HG03342 (cell line): ENCODE results near the gene MED29.

ENCODE experiments used
- ATAC-seq: cut with Tn5 transposase; IDR thresholded peaks from one replicate; pipeline ENCODE4 v1.9.1; 2021; ENCODE audit warnings: mild to moderate bottlenecking, moderate library complexity; ENCODE audit not compliant: unreplicated experiment

MED29 gene

DNA sequence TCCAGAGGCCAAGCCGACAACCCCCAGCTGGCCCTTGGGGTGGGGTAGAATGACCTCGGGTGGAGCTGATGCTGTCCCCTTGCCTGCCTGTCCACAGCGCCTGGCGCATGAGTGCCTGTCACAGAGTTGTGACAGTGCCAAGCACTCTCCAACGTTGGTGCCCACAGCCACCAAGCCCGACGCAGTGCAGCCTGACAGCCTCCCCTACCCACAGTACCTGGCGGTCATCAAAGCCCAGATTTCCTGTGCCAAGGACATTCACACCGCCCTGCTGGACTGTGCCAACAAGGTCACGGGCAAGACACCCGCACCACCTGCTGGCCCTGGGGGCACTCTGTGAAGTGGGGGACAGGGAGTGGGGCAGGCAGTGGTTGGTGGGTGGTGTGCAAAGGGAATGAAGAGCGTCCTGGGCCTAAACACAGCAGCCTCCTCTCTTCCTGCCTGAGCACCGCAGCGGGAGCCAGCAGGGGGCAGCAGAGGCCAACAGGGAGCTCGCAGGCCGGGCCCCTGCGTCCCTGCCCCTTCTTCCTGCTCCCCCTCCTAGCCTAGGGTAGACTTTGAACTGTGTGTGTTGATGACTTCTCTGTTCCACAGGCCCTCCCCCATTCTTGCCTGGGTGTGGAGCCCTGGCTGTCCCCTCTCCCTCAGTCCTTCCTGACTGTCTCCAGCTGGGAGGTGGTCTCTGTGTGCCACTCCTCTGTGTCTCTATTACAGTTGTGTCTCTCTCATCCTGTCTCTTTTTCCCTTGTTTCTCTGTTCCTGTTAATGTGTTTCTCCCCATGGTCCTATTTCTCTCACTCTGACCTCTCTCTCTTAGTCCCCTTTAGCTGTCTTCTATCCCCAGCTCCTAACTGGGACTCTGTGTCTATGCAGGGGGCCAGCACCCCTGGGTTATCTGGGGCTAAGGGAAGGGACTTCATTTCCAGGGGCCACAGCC, 6.5 kb downstream of the MED29 start:
- ATAC-seq = peak; percentile 34

DNA sequence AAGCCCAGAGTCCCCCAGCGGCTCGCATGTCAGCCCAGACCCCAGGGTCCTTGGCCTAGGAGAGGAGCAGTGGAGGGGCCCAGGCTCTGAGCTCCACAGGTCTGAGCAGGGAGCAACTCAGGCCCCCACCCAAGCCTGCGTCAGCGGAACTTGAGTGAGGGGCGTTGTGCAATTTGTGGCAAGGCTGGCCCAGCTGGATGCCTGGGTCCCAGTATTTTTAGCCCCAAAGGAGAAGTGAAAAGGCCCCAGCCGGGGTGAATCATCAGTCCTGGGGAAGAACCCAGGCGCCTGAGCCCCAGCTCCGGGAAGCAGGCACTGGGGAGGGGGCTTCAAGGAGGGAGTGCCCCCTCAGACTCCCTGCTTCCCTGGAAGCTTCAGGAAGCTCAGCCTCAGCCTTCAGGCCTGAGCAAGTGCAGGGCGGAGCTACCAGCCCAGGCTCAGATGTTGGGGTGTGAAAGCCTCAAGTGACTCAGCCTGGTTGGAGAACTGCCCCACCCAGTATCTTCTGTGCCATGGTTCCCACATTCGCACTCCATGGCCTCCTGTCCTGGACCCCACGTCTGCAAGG, 7.2 kb downstream of the MED29 start:
- no peak for ATAC-seq

GRCh38 chr19:39399668-39400050, 8.5 kb downstream of the MED29 start:
- no peak for ATAC-seq

DNA sequence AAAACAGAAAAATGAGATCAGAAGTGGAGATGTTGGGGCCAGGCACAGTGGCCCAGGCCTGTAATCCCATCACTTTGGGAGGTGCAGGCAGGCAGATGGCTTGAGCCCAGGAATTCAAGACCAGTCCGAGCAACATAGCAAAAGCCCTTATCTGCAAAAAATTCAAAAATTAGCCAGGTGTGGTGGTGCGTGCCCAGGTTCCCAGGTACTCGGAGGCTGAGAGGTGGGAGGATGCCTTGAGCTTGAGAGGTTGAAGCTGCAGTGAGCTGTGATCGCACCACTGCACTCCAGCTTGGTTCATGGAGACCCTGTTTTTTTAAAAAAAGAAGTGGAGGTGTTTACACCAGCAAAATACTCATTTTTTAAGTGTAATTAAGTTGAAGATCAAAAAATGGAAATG, 8.9 kb downstream of the MED29 start:
- ATAC-seq = no peak

GRCh38 chr19:39401070-39401548, 9.9 kb downstream of the MED29 start:
- no peak for ATAC-seq

DNA sequence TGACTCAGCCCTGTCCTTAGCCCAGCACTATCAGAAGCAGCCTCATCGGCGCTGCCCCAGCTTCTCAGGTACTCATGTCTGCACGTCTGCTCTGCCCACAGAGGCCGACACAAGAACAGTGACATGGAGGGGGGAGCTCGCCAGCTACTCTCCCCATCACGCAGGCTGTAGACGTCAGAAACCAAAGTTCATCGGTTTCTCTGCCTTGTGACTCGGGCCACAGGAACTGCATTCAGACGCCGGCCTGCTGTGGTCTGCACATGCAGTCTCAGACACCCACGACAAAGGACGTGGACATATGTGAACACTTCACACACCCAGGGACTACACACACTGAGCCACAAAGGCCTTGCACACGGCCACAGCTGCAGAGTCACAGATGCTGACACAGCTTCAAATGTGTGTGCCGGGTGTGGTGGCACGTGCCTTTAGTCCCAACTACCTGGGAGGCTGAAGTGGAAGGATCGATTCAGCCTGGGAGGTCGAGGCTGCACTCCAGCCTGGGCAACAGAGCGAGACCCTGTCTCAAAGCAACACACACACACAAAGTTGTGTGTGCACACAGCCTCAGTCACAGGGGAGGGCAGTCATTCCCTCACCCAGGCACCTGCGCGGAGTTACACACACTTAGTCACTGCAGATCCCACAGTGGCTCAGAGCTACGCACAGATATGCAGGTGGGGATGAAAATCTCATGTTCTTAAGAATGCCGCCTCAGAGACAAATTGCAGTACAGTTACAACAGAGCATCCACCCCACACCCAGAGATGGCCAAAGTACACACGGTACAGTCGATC, 10.6 kb downstream of the MED29 start:
- no peak for ATAC-seq

DNA sequence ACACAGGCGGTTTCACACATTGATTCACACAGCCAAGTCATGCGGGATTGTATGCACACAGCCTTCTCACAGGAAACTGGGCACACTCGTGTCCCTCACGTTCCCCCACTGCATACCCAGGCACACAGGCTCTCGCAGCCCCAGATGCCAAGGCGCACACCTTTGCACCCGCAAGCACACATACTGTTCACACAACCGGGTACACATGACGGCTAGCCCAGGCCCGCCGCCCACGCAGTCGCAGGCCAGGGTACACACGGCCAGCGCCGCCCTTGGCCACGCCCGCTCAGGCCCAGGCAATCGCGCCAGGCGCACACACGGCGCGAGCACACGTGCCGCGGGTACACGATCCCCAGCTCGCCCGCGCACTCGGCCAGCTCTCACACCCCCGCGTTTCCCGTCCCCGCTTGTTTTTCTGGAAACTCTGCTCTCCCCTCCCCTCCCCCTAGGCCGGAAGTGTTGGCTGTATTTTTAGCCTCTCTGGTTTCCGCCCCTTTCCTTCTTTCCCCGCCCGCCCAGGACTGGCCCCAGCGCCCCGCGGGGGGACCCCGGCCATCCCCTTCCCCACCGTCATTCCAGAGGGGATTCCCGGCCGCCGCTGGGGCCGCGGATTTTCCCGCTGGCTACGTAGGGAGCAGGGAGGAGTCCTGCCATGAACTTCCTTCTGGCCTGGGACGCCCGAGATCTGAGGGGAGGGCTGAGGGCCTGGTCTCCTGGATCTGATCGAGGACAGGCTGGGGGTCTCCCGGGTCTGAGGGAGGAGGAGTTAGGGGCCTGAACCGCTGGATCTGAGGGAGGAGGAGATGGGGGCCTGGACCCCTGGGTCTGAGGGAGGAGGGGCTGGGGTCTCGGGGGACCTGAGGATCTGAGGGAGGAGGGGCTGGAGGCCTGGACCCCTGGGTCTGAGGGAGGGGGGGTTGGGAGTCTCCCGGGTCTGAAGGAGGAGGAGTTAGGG, 11.4 kb downstream of the MED29 start:
- ATAC-seq = no peak

DNA sequence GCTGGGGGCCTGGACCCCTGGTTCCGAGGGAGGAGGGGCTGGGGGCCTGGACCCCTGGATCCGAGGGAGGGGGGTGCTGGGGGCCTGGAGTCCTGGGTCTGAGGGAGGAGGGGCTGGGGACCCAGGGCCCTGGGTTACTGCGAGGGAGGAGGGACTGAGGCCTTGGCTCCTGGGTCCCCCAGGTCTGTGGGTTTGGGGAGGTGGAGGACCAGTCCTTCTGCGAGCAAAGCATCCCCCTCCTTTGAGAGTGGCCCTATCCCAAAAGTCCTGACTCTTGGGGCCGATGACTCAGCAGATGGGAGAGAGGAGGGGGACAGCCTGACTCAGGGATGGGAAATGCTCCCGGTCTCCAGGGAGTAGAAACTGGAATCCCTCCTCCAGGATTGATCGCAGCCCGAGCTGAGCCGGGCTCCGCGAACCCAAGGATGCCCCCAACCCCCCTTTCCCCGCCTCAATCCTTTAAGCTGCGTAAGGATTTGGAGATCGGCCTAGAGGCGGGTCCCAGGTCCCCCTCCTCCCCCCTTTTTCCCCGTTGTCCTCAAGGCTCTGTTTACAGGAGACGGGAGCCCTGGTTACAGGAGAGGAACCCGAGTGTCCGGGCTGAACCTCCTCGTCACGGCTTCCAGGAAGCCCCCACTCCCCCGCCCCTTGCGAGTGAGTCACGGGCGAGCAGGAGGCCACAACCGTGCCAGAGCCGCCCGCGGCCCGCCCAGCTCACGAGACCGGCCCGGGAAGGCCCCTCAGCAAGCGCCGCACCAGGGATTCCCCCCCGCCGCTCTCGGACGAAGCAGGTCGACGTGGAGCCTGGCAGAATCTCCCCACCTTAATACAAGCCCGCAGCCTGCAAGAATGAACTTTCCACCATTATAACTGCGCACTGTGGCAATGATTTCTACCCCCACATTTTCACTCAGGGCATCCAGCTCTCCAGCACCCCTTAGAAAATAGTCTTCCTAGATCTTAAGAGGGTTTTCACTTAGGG, 12.4 kb downstream of the MED29 start:
- peak; percentile 25 for ATAC-seq

- ATAC-seq = no peak
These were observed 14.2 kb downstream of the MED29 start for GRCh38 chr19:39405261-39405957.

DNA sequence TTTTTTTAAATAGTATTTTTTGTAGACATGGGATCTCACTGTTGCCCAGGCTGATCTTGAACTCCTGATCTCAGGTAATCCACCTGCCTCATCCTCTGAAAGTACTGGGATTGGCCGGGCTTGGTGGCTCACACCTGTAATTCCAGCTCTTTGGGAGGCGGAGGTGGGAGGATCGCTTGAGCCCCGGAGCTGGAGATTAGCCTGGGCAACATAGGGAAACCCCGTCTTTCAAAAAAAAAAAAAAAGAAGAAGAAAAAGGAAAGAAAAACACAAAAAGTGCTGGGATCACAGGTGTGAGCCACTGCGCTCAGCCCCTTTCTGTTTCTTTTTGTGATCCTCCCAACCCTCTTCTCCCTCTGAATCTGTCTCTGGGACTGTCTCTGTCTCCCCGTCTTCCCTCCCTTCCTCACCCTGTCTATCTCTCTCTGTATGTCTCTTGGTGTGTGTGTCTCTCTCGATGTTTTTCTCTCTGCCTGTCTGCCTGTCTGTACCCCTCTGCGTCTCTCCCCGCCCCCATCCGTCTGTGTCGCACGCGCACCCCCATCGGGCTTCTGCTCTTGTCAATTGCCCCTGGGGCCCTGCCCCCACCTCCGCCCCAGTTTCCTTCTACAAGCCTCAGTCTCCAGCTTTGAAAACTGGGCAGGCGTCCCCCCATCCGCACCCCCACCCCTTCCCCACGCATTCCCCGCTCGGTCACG, 14.9 kb downstream of the MED29 start:
- no peak for ATAC-seq

DNA sequence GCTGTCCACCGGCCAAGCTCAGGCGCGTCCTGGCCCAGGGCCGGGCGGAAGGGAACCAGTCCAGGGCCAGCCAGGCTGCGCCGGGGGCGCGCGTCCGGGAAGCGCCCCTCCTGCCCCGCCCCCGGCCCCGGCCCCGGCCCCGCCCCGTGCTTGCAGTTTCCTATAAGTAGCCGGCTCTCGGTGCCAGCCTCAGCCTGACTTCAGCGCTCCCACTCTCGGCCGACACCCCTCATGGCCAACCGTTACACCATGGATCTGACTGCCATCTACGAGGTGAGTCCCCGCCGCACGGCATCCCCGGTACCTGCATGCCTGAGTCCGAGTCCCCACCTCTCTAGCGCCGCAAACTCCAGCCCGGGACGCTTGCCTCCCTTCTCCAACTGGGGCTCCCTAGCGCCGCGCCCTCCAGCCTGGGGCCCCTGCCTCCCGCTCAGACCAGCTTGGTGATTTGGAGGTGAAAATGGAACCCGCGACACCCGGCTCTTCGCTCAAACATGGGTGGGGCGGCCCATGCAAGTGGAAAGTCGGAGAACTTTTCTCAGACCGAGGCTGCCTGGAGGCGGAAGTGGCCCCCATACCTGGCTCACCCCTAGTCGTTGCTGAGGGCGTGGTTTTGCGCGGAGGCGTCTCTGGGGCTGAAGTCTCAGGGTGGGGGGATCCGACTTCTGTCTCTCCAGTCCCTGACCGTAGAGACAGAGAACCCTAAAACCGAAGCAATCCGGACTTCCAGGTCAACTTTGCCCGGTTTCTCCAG, 15.7 kb downstream of the MED29 start, which contains the start of gene ZFP36:
ZFP36 (plus strand) TSS at position 192 of the 754 bp plus-strand sequence; CDS start at position 250, 58 bp downstream.
- no peak for ATAC-seq

DNA sequence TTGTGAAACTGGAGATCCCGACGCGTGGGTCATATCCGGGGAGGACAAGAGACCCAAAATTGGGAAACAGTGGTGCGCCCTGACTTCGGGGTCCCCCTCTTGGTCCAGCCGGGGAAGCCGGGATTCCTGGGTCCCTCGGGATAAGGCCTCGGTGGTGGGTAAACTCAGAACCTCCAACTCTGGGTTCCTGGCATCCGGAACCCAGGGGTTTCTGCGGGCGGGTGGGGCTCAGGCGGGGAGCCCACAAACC, 16.2 kb downstream of the MED29 start:
- ATAC-seq = no peak

GRCh38 chr19:39407660-39408391, 16.6 kb downstream of the MED29 start:
- ATAC-seq = no peak

DNA sequence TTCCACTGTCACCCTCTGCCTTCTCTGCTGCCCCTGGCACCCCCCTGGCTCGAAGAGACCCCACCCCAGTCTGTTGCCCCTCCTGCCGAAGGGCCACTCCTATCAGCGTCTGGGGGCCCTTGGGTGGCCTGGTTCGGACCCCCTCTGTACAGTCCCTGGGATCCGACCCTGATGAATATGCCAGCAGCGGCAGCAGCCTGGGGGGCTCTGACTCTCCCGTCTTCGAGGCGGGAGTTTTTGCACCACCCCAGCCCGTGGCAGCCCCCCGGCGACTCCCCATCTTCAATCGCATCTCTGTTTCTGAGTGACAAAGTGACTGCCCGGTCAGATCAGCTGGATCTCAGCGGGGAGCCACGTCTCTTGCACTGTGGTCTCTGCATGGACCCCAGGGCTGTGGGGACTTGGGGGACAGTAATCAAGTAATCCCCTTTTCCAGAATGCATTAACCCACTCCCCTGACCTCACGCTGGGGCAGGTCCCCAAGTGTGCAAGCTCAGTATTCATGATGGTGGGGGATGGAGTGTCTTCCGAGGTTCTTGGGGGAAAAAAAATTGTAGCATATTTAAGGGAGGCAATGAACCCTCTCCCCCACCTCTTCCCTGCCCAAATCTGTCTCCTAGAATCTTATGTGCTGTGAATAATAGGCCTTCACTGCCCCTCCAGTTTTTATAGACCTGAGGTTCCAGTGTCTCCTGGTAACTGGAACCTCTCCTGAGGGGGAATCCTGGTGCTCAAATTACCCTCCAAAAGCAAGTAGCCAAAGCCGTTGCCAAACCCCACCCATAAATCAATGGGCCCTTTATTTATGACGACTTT, 17.4 kb downstream of the MED29 start:
- ATAC-seq = no peak

DNA sequence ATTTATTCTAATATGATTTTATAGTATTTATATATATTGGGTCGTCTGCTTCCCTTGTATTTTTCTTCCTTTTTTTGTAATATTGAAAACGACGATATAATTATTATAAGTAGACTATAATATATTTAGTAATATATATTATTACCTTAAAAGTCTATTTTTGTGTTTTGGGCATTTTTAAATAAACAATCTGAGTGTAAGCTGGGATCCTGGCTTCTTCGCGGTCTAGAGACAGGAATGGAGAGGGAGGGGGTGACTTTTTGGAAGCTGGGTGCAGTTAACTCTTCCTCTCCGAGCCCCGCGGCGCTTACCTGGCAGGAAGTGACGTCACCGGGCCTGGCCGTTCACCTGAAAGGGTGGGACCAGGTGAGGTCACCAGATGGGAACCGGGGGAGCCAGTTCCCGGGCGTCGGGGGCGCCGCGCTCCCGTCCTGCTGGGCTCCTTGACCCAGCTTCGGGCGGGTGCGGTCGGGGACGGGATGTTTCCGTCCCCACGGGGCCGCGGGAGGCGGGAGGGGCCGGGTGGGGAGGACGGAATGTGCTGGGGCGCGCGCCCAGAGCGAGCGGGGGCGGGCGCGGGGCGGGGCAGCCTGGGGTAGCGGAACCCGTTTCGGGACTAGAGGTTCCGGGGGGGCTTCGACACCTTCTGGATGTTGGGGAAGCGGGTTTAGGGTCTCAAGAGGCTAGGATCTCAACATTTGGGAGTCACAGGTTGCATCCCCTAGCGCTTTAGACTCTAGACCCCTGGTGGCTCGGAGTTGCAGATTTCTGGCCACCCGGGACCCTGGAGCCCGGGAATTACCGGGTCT, 18.2 kb downstream of the MED29 start:
- ATAC-seq = no peak
